Measurements from ENCODE around the gene SRPK2.
"Not testable (repeated sequence)": the region's sequence is repeated elsewhere in the genome, so short reads cannot be mapped to it uniquely, and the experiment has no call there.

GRCh38 chr7:105332661-105333060, 56.1 kb downstream of the SRPK2 start:
- TF ChIP-seq RAD21 (conservative IDR thresholded peaks at IDR 0.05); CTCF (IDR thresholded peaks at IDR 0.05; ENCODE audit: poor library complexity, severe bottlenecking); MXI1 (conservative IDR thresholded peaks at IDR 0.05; ENCODE audit: poor library complexity, severe bottlenecking): not testable (repeated sequence)

Data from neural cell (in vitro differentiated cells).